Mammary microvascular endothelial cell (primary cell): ENCODE data around the gene LYPD6. TPM values are rescaled to one million over a fixed set of nuclear protein-coding genes. Genes with fewer than 3 reads are reported as not detected.

Experiments
- total RNA-seq: library from RNA; depleted of rRNA; stranded (reverse); fragments of >200 nt; gene quantifications from 2 replicates; pipeline ENCODE4 v1.2.3, GENCODE V29; 2015

LYPD6 gene
- total RNA-seq = 2.6 and 3.9 TPM in 2 replicates

GRCh38 chr2:149330127-149331022, at the start of gene LYPD6:
TSS of gene LYPD6 (plus strand) at chr2:149330587. CDS start at chr2:149437709, 107,122 bp downstream.

